Stimulated activated CD4-positive, alpha-beta T cell treated with anti-CD3 and anti-CD28 coated beads, Interleukin-12 subunit alpha, Interleukin-12 subunit beta, amount 100 ng/mL, for 48 hours (primary cell): ENCODE data around the gene TRRAP.

Source experiments
- DNase-seq, 3 donors: peaks; one replicate each; pipeline ENCODE4 v3.0.0-alpha.2; 2020; ENCODE audit warnings: low read depth in 2 of 3, low spot score in 1 of 3

Gene TRRAP

GRCh38 chr7:98887038-98887437 is 8.7 kb downstream of the TRRAP start:
- no peak for DNase-seq

GRCh38 chr7:98892609-98893008 is 14.3 kb downstream of the TRRAP start:
- no peak for DNase-seq

DNA sequence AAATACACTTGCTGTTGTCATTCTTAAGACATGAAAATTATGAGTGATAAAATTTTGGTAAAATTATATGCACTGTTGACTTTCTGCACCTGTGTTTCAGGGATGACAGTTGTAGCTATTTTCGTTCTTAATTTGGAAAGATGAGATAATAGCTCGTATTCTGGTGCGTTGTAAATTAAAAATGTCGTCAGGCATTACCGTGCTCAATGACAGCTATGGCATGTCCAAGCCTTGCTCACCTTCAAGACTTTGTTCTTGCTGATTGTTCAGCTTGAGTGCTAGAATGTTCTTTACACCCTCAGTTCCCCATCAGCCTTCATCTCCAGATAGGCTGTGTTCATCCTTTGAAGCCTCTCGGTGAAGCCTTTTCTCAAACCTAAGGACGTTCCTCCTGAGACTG is 21.5 kb downstream of the TRRAP start:
- DNase-seq = no peak

DNA sequence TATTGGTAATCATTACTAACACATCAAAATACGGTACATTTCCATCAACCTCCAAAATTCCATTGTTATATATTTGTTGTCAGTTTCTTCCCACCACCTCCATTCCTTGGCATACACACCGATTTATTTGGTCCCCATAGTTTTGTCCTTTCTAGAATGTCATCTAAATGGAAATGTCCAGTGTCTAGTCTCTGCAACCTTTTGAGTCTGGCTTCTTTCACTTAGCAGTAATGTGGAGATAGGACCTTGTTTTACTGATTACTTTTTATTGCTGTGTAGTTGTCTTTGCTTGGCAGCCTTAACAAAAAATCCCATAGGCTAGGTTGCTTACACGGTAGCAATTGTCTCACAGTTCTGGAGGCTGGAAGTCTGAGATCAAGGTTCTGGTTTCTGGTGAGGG is 22.5 kb downstream of the TRRAP start:
- no peak for DNase-seq

DNA sequence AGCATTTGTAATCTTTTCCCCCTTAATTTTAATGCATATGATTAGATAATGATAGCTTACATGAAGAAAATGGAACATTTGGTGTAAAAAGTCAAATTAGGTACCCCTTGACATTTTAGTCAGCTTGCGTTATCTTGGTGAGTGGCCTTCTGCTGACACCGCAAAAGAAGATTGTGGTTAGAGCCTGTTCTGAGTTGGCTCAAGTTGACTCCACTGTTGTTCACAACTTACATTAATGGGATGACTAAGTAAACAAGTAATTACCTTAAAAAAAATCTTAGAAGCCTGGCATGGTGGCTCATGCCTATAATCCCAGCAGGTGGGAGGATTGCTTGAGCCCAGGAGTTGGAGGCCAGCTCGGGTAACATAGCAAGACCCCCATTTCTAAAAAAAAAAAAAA is 24.2 kb downstream of the TRRAP start:
- no peak for DNase-seq

- DNase-seq = no peak
Observed at GRCh38 chr7:98903246-98903645, 24.9 kb downstream of the TRRAP start.

DNA sequence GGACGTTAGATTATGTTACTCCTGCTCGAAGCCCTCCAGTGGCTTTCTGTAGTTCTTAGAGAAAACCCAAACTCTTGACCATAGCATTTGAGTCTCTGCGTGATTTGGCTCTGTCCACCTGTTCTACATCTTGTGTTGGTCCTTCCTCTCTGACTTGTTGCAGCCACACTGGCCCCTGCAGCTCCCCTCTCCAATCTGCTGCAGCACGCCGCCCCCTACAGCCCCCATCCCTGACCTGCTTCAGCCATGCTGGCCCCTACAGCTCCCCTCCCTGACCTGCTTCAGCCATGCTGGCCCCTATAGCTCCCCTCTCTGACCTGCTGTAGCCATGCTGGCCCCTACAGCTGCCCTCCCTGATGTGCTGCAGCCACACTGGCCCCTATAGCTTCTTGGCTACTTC is 29.2 kb downstream of the TRRAP start:
- no peak for DNase-seq

DNA sequence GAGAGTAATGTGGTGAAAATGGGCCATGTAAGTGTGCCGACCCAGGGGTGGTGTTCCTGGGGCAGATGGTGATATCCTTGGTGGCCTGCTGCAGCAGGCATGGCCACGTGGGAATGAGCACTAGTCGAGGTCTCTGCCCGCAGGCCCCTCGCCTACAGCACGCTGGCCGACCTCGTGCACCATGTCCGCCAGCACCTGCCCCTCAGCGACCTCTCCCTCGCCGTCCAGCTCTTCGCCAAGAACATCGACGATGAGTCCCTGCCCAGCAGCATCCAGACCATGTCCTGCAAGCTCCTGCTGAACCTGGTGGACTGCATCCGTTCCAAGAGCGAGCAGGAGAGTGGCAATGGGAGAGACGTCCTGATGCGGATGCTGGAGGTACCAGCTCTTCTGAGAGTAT is 30.3 kb downstream of the TRRAP start:
- DNase-seq = no peak

DNA sequence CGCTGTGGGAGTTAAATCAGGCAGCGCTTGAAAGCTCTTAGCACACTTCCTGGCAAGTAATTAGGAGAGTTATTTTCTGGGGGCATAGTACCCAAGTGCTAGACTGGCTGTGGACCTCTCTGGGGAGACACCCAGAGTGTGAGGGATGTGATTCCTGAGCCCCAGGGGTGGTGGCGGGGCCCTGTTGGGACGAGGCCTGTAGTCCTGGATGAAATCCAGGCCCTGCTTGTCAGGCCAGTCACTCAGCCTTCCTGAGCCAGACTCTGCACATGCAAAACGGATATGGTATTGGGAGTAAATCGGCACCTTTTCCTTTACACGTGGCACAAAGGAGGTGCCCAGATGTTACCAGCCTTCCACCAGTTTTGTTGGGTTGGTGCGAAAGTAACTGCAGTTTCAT is 31.2 kb downstream of the TRRAP start:
- no peak for DNase-seq

- DNase-seq = no peak
Observed at GRCh38 chr7:98910427-98910826, 32.1 kb downstream of the TRRAP start.

DNA sequence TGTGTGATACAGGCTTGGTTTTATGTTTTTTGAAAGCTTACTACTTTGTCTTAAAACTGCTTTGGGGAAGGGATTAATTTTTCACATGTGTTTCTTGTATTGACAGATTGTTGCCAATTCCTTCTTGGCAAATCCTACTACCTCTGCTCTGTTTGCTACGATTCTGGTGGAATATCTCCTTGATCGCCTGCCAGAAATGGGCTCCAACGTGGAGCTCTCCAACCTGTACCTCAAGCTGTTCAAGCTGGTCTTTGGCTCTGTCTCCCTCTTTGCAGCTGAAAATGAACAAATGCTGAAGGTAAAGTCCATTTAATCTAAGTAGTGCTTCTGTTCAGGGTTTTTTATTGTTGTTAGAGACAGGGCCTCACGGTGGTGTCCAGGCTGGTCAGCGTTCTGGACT is 33.6 kb downstream of the TRRAP start:
- DNase-seq = no peak

DNA sequence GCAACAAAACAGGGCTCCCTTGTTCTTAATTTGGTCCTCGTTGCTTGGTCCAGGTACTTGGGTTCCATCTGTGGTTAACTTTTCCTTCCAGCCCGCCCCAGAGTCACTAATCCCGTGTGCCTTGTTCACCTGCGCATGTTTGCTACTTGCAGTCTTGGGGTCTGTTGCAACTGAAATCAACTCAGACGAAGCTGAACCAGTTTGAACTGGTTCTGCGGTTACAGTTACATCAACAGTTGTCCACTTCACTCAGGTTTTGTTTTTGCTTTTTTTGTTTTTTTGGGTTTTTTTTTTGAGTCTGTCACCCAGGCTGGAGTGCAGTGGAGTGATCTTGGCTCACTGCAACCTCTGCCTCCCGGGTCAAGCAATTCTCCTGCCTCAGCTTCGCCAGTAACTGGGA is 34.7 kb downstream of the TRRAP start:
- no peak for DNase-seq

DNA sequence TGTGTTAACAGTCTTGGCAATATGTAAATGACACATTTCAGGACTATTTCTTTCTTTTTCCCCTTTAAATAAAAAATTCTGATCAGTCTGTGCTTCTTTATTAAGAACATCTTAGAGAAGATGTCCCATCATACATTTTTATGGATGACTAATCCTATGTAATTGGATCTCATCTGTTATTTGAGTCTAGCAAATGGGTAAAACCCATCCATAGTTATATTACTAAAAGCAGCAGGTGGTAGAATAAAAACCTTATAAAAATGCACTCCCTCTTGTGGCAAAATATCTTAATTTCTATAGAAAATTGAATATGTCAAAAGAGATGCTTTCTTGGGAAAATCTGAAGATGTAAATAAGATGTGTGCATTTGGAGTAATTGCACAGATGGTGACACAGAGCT is 35.3 kb downstream of the TRRAP start:
- no peak for DNase-seq

DNA sequence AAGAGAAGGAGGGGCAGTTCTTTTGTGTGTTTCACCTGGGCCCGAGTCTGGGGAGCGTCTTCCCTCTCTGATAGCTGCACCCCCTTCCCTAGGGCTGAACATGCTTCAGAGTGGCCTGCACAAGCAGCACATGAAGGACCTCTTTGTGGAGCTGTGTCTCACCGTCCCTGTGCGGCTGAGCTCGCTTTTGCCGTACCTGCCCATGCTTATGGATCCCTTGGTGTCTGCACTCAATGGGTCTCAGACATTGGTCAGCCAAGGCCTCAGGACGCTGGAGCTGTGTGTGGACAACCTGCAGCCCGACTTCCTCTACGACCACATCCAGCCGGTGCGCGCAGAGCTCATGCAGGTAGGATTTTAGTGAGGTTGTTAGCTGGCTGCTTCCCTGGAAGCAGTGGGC is 39.0 kb downstream of the TRRAP start:
- DNase-seq = no peak

DNA sequence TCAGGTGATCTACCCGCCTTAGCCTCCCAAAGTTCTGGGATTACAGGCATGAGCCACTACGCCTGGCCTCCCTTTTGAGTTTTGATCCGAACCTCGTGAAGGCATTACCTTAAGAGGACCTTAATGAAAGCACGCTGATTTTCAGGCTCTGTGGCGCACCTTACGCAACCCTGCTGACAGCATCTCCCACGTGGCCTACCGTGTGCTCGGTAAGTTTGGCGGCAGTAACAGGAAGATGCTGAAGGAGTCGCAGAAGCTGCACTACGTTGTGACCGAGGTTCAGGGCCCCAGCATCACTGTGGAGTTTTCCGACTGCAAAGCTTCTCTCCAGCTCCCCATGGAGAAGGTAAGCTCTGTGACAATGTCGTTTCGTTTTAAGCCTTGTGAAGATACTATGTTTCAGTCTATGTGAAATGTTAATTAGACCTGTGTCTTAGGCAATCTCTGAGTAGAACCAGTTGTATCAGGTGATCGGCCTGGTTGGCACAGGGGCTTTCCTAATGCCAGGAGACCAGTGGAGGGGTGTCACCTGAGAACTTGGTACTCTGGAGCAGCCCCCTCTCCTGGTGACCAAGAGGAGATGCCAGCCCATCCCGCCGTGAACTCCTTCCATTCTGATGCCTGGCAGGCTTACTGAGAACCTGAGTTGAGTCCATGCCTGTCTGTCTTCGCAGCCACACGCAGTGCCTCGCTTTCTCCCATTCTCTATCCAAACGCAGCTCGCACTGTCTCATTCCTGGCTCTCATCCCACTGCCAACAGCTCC is 43.5 kb downstream of the TRRAP start:
- DNase-seq = no peak

GRCh38 chr7:98922392-98923187 is 44.3 kb downstream of the TRRAP start:
- no peak for DNase-seq

GRCh38 chr7:98923512-98923911 is 45.2 kb downstream of the TRRAP start:
- no peak for DNase-seq

GRCh38 chr7:98927125-98927524 is 48.8 kb downstream of the TRRAP start:
- no peak for DNase-seq

GRCh38 chr7:98930464-98930863 is 52.1 kb downstream of the TRRAP start:
- no peak for DNase-seq

DNA sequence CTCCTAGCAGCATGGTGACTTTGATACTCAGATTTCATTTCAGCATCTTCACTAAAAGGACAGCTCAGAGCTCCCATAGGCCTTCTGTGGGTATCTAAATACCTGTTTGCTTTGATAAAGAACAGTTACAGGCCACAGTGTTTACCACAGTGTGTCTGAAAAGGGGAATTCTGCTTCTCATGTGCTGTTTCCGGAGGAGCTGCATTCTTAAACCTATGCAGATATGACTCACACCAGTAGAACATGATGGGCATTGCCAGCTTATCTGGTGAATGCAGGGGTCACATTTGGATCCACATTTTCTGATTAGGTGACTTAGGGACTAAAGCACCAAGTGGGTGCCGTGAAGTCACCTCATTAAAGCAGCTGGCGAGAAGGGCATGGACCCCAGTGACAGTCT is 52.6 kb downstream of the TRRAP start:
- no peak for DNase-seq

DNA sequence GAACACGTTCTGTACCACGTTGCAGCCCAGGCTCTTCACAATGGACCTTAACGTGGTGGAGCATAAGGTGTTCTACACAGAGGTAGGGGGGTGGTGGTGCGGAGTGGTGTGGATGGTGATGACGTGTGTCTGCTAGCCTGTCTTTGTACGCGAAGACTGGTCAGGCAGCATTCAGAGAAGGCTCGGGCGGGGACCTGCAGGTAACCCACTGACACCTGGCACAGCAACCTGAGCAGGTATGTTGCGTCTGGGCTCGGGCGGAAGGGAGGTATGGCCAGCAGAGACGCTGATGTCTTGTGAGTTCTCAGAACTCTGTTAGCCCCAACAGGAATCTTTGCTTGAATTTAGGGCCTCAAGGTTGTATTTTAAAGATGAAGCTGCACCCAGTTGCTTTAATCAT is 55.0 kb downstream of the TRRAP start:
- no peak for DNase-seq

DNA sequence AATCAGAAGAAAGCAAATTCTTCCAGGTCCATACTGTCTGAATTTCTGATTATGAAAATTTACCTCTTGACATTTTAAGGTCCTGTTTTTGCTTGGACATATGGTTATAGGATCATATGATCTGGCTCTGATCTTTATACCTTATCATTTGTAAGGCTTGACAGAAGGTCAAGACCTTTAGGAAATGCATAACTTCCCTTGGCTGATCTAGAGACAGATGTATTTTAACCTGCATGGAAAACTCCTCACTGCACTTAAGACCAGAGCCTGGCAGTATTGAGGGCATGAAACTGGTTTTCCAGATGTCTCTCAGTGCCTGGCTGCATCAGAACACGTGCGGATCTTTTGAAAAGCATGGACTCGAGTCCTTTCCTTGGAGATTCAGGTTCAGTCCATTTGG is 55.9 kb downstream of the TRRAP start:
- DNase-seq = no peak

- DNase-seq = no peak
Observed at GRCh38 chr7:98935811-98936210, 57.5 kb downstream of the TRRAP start.
